NCI-H1092 (cell line): ENCODE measurements around the gene CNP.
A peak's percentile ranks its signal among the peaks of the same experiment; 100 is the strongest.

ENCODE experiments used
- DNase-seq: peaks from one replicate; lab custom pipeline; 2025; lab: John Stamatoyannopoulos, UW

The CNP gene

GRCh38 chr17:41942626-41943373 lies 23.8 kb upstream of the CNP start:
- no peak for DNase-seq

GRCh38 chr17:41943492-41943891 lies 23.1 kb upstream of the CNP start:
- no peak for DNase-seq

- DNase-seq: no peak
Observed at GRCh38 chr17:41944943-41945342, 21.7 kb upstream of the CNP start.

- DNase-seq: no peak
Observed at GRCh38 chr17:41948762-41949460, 17.7 kb upstream of the CNP start.

DNA sequence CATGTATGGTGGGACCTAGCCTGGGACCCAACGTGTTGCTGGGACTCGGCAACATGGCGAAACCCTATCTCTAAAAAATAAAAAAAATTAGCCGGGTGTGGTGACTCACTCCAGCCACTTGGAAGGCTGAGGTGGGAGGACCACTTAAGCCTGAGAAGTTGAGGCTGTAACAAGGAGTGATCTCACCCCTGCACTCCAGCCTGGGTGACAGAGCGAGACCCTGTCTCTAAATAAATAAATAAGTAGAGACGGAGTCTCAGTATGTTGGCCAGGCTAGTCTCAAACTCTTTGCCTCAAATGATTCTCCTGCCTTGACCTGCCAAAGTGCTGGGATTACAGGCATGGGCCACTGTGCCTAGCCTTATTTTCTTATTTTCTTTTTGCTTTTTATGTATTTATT lies 10.1 kb upstream of the CNP start:
- DNase-seq: no peak

DNA sequence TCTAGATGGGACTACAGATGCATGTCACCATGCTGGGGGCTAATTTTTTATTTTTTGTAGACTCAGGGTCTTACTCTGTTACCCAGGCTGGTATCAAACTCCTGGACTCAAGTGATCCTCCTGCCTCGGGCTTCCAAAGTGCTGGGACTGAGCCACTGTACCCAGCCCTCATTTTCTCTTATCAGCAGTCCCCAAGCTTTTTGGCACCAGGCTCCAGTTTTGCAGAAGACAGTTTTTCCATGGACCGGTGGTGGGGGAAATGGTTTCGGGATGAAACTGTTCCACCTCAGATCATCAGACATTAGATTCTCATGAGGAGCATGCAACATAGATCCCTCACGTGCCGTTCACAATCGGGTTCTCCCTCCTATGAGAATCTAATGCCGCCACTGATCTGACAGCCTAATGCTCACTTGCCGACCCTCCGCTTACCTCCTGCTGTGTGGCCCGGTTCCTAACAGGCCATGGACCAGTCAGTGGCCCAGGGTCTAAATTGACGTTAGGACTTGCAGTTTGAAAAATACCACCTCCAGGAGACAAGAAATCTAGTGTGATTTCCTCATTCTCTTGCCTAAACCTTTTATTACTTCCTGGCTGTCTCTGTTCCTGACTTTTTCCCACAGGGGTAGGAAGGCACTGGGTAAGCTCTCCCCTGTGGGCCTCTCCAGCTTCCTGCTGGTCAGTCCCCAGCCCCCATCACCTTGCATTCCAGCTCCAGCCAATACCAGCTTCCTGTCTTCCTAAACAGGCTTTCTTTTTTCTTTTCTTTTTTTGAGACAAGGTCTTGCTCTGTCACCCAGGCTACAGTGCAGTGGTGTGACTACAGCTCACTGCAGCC lies 9.3 kb upstream of the CNP start:
- DNase-seq: no peak

- DNase-seq: no peak
Observed at GRCh38 chr17:41957869-41958439, 8.6 kb upstream of the CNP start.

GRCh38 chr17:41959030-41959335 lies 7.6 kb upstream of the CNP start:
- DNase-seq: no peak

DNA sequence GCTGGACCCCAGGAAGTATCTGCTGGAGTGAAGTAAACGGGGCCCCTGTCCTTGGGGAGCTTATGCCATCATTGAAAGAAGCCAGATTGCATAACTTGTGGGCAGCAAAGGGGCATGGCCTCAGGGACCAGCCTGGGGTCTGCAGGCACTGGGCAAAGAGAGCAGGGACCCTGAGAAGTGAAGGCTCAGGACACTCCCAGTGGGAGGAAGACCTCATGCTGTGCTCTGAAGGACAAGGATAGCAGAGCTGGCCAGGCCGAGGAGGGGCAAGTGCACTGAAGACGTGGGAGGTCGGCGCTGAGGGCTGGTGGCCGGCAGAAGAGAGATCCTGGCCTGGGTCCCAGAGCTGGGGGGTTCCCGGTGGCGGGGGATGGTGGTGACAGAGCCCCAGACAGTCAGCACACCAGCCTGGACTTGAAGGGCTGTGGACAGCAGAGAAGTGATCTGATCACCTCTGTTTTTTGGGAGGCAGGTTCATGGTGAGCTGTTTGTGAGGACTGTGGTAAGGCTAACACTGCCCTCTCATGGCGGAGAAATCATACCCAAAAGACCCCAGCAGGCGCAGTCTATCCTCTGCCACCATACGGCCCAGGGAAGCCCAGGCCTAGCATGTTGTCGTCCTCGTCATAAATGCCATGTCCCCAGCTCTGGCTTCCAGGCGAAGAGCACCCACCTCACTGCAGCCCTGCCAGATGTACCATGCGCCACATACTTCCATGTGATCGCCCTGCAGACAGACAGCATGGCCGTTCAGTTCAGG lies 7.1 kb upstream of the CNP start:
- DNase-seq: peak; percentile 22

GRCh38 chr17:41962111-41962510 lies 4.5 kb upstream of the CNP start:
- no peak for DNase-seq

DNA sequence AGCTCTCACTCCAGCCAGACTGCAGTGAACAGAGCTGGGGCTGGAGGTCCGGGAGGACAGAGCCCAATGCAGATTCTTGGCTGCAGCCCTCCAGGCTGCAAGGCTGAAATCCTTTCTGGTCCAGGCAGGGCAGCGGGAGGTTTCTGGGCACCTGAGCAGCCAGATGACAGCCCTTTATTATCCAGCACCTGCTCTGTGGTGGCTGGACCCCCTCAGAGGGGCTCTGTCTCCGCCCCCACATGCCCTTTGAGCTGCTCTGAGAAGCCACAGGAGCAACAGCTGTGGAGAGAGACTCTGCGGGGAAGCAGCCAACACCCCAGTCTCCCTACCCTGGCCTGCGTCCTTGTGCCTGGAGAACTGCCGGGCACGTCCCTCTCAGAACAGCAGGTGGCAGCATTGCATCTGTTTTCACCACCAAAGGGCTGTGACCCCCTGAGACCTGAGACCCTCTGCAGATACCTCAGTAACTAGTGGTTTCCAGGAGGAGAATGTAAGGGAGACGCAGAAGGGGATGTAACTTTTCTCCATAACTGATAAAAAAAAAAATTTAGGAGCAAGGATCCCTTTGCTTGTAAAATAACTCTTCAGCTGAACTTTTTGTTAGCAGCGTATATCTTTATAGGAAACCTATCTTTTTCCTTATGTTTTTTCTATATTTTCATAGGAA lies 3.7 kb upstream of the CNP start:
- DNase-seq: peak; percentile 48

DNA sequence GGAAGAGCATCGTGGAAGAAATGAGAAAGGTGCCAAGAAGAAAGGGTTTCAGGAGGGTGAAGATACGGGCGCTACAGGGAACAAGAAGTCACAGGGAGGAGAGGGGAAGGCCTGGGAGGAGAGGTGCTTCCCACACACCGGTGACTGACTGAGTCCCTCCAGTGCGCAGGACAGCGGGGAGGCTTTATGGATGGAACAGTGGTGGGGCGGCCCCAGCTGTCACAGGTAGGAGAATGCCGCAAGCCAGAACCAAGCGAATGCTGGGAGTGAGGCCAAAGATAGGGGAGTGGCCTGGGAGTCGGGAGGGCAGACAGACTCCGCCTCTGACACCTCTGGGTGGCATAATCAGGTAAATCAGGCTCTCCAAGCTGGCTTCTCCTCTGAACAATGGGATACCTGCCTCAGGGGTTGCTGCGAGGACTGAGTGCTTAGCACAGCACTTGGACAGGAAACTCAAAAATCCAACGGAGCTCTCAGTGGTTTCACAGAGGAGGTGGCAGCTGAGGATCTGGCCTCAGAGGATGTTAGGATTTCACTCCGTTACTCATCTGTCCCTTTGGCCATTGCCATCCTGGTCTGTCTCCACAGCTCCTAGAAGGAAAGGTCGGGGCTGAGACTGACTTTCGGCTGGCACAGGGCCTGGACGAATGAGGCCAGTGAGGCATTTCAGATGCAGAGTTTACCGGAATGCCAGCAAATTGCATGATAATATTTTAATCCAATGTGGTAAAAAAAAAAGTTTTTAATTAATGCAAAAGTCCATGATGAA lies 717 bp upstream of the CNP start:
- peak; percentile 69 for DNase-seq

- no peak for DNase-seq
Observed at GRCh38 chr17:41967141-41967920, 736 bp downstream of the CNP start.

GRCh38 chr17:41967921-41968578 lies 1.5 kb downstream of the CNP start:
- DNase-seq: no peak

GRCh38 chr17:41968676-41969075 lies 2.1 kb downstream of the CNP start:
- DNase-seq: no peak

- DNase-seq: no peak
Observed at GRCh38 chr17:41970901-41971331, 4.3 kb downstream of the CNP start.

DNA sequence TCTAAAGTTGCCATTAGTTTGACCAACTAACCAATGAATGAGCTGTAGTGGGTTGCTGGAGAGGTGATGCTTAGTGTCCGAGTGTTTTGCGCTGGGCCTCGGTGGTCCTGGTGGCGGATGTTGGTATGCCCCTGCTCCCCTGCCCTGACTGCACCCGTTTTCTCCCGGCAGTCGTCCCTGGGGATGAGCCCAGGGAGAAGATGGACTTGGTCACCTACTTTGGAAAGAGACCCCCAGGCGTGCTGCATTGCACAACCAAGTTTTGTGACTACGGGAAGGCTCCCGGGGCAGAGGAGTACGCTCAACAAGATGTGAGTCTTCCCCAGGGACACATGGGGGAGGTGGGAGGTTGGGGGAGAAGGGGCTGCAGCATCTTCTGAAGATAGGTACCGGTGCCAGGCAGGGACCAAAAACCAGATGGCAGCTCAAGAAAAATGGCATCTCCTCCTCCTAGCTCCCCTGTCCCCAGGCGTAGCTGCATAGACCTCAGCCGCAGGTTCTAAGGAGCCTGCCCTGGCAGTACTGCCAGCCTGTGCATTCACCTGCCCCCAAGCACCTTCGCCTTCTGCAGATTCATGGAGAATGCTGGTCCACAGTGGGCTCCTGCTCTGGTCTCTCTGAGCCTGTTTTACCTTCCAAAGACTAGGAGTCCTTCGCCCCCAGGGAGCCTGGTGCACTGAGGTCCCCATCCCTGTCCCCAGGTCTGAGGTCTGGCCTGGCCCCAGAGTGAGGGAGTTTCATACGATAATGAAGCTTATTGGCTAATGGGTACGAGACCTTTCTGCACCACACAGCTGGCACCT lies 5.3 kb downstream of the CNP start:
- no peak for DNase-seq
